Neural progenitor cell (in vitro differentiated cells): ENCODE results near the gene SACM1L.

ENCODE experiments used
- EZH2 ChIP-seq: fragments of 200-600 bp; sonication (generic); IDR thresholded peaks from 2 replicates; pipeline ENCODE4 v1.6.1; 2017; ENCODE audit warnings: antibody characterized with exemption, mild to moderate bottlenecking, moderate library complexity
- EZH2phosphoT487 ChIP-seq: fragments of 200-600 bp; sonication (generic); IDR thresholded peaks from 2 replicates; pipeline ENCODE4 v1.6.1; 2017; ENCODE audit warnings: antibody characterized with exemption
- TF ChIP-seq, protein P1 (sequence below): fragments of 200-600 bp; sonication (generic); IDR thresholded peaks from 2 replicates; pipeline ENCODE4 v1.5.1; 2017; ENCODE audit warnings: antibody characterized with exemption, mild to moderate bottlenecking

DNA sequence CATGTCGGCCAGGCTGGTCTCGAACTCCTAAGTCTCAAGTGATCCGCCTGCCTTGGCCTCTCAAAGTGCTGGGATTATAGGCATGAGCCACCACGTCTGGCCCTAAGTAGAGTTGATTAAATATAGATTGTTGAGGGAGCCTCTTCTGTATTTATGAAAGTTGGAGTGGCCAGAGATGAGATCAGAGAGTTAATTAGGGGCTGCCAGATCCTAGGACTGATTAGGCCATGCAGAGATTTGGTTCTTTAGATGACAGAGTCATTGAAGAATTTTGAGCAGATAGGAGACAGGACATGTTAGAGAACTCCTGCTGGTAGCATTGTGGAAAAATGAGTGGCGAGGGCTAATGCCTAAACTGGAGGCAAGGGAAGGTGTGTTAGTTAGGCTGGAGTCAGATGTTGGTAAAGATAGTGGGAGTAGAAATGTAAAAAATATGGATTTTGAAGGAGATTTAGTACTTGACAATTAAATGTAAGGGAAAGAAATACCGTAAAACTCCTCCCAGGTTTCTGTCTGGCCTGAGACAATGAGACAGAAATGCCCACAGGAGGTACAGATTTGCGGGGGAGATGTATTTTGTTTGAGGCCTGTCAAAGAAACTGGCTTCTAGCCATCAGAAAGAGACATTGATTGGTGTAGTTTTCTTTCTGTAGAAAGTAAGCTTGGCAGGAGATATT is 23.4 kb downstream of the SACM1L start:
- TF ChIP-seq, protein P1, sequence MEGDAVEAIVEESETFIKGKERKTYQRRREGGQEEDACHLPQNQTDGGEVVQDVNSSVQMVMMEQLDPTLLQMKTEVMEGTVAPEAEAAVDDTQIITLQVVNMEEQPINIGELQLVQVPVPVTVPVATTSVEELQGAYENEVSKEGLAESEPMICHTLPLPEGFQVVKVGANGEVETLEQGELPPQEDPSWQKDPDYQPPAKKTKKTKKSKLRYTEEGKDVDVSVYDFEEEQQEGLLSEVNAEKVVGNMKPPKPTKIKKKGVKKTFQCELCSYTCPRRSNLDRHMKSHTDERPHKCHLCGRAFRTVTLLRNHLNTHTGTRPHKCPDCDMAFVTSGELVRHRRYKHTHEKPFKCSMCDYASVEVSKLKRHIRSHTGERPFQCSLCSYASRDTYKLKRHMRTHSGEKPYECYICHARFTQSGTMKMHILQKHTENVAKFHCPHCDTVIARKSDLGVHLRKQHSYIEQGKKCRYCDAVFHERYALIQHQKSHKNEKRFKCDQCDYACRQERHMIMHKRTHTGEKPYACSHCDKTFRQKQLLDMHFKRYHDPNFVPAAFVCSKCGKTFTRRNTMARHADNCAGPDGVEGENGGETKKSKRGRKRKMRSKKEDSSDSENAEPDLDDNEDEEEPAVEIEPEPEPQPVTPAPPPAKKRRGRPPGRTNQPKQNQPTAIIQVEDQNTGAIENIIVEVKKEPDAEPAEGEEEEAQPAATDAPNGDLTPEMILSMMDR, result no peak
- TF ChIP-seq EZH2 (no peak), EZH2phosphoT487 (no peak)
